Measurements from ENCODE around the gene KCNB1.

The KCNB1 gene

GRCh38 chr20:49489688-49490087, 7.2 kb upstream of the KCNB1 start:
- Histone ChIP-seq H3K4me3 (no peak overlapping the region), H3K36me3 (no peaks in the 10 kb centered on the region), H3K9me3 (no peaks in the 10 kb centered on the region), H3K27ac (no peak overlapping the region), H3K27me3 (peaks cover 0 to 8% of the 10 kb centered on the region in 2 donors), H3K4me1 (peaks cover 0 to 10% (median 1%) of the 10 kb centered on the region in 4 donors)
- intact Hi-C loops (cut with DNase I; ENCODE audit: low total_unique reads): no loop called here
- DNase-seq: no peak
- TF ChIP-seq CTCF (IDR thresholded peaks at IDR 0.05): no peak

- no peaks in the 10 kb centered on the region for H3K36me3 ChIP-seq
- no peak for TF ChIP-seq CTCF (IDR thresholded peaks at IDR 0.05)
- intact Hi-C loops (cut with DNase I; ENCODE audit: low total_unique reads): no loop called here
- H3K9me3 ChIP-seq: no peaks in the 10 kb centered on the region
- no peak overlapping the region for H3K4me3 ChIP-seq
- no peak for DNase-seq
- peaks cover 0 to 33% (median 22%) of the 10 kb centered on the region in 4 donors for H3K4me1 ChIP-seq
- H3K27ac ChIP-seq: no peak overlapping the region
- peaks cover 0 to 25% of the 10 kb centered on the region in 2 donors for H3K27me3 ChIP-seq
Observed at GRCh38 chr20:49486064-49486463, 3.6 kb upstream of the KCNB1 start.

- intact Hi-C loops (cut with DNase I; ENCODE audit: low total_unique reads): loop anchor here (2.0 kb wide), 1 partner anchor 153 kb away; no protein-coding TSS in a partner anchor
- peaks cover 0 to 25% of the 10 kb centered on the region in 2 donors for H3K27me3 ChIP-seq
Observed at GRCh38 chr20:49485563-49485962, 3.1 kb upstream of the KCNB1 start.

GRCh38 chr20:49484180-49485140, 2.0 kb upstream of the KCNB1 start:
- H3K9me3 ChIP-seq: no peaks in the 10 kb centered on the region
- TF ChIP-seq CTCF (IDR thresholded peaks at IDR 0.05): peak; percentile 76 to 88
- peaks cover 0 to 25% of the 10 kb centered on the region in 2 donors for H3K27me3 ChIP-seq
- H3K4me1 ChIP-seq: peaks cover 0 to 33% (median 22%) of the 10 kb centered on the region in 4 donors
- intact Hi-C loops (cut with DNase I; ENCODE audit: low total_unique reads): loop anchor here (2.0 to 5.0 kb wide), 3 partner anchors 48 to 152 kb away; no protein-coding TSS in a partner anchor
- no peaks in the 10 kb centered on the region for H3K36me3 ChIP-seq
- peak; percentile 78 to 87 for DNase-seq
- H3K27ac ChIP-seq: no peak overlapping the region
- peak overlapping the region; percentile 51 to 61 for H3K4me3 ChIP-seq

More at GRCh38 chr20:49485563-49485962, 3.1 kb upstream of the KCNB1 start:
- Histone ChIP-seq H3K36me3 (no peaks in the 10 kb centered on the region), H3K4me1 (peaks cover 0 to 33% (median 22%) of the 10 kb centered on the region in 4 donors), H3K27ac (no peak overlapping the region), H3K9me3 (no peaks in the 10 kb centered on the region), H3K4me3 (no peak overlapping the region)
- TF ChIP-seq CTCF (IDR thresholded peaks at IDR 0.05): no peak
- DNase-seq: no peak

GRCh38 chr20:49483696-49484123, 1.2 kb upstream of the KCNB1 start:
- Histone ChIP-seq H3K27me3 (peaks cover 0 to 25% of the 10 kb centered on the region in 2 donors), H3K36me3 (no peaks in the 10 kb centered on the region), H3K9me3 (no peaks in the 10 kb centered on the region), H3K27ac (no peak overlapping the region), H3K4me3 (peak overlapping the region; percentile 51 to 61), H3K4me1 (peaks cover 0 to 33% (median 22%) of the 10 kb centered on the region in 4 donors)
- TF ChIP-seq CTCF (IDR thresholded peaks at IDR 0.05): no peak
- intact Hi-C loops (cut with DNase I; ENCODE audit: low total_unique reads): loop anchor here (2.0 to 5.0 kb wide), 3 partner anchors 49 to 151 kb away; no protein-coding TSS in a partner anchor
- no peak for DNase-seq

All from tibial artery (tissue), 4 donors.